Activated CD4-positive, CD25-positive, alpha-beta regulatory T cell treated with anti-CD3 and anti-CD28 coated beads, Interleukin-2, amount 50 U/mL, for 24 hours (primary cell): ENCODE measurements around the gene FAM227B.
"Not testable (repeated sequence)": the region's sequence is repeated elsewhere in the genome, so short reads cannot be mapped to it uniquely, and the experiment has no call there.

Experiments
- ATAC-seq, 2 donors: fragments of 150-1000 bp; cut with Tn5 transposase; one replicate each; pipeline ENCODE4 v1.10.0; 2021; ENCODE audit warnings: mild to moderate bottlenecking in 1 of 2, moderate library complexity in 1 of 2

The FAM227B gene

GRCh38 chr15:49610157-49610918 is 10.3 kb downstream of the FAM227B start:
- no peak for ATAC-seq

GRCh38 chr15:49606594-49606993 is 14.0 kb downstream of the FAM227B start:
- ATAC-seq, result no peak

- ATAC-seq, result no peak
Observed at GRCh38 chr15:49605588-49605987, 15.0 kb downstream of the FAM227B start.

GRCh38 chr15:49604625-49605409 is 15.8 kb downstream of the FAM227B start:
- ATAC-seq, result no peak

- not testable (repeated sequence) for ATAC-seq
Observed at GRCh38 chr15:49592829-49593316, 27.7 kb downstream of the FAM227B start.

- peak in 1 of 2 donors; percentile 38 for ATAC-seq
Observed at GRCh38 chr15:49589030-49589429, 31.6 kb downstream of the FAM227B start.

GRCh38 chr15:49573421-49573820 is 47.2 kb downstream of the FAM227B start:
- no peak for ATAC-seq

GRCh38 chr15:49570672-49571071 is 49.9 kb downstream of the FAM227B start:
- no peak for ATAC-seq

GRCh38 chr15:49570174-49570573 is 50.4 kb downstream of the FAM227B start:
- no peak for ATAC-seq

GRCh38 chr15:49560045-49560444 is 60.6 kb downstream of the FAM227B start:
- no peak for ATAC-seq

GRCh38 chr15:49558929-49559328 is 61.7 kb downstream of the FAM227B start:
- no peak for ATAC-seq

GRCh38 chr15:49556437-49556836 is 64.2 kb downstream of the FAM227B start:
- ATAC-seq, result no peak

- not testable (repeated sequence) for ATAC-seq
Observed at GRCh38 chr15:49550342-49550741, 70.3 kb downstream of the FAM227B start.

- ATAC-seq, result no peak
Observed at GRCh38 chr15:49538520-49538919, 82.1 kb downstream of the FAM227B start.

- ATAC-seq, result no peak
Observed at GRCh38 chr15:49530092-49530491, 90.5 kb downstream of the FAM227B start.

- no peak for ATAC-seq
Observed at GRCh38 chr15:49528289-49528688, 92.3 kb downstream of the FAM227B start.

- ATAC-seq, result no peak
Observed at GRCh38 chr15:49521802-49522201, 98.8 kb downstream of the FAM227B start.

- not testable (repeated sequence) for ATAC-seq
Observed at GRCh38 chr15:49512739-49513138, 107.9 kb downstream of the FAM227B start.

GRCh38 chr15:49507261-49507660 is 113.4 kb downstream of the FAM227B start:
- ATAC-seq, result no peak

GRCh38 chr15:49506341-49506740 is 114.3 kb downstream of the FAM227B start:
- ATAC-seq, result no peak

- ATAC-seq, result no peak
Observed at GRCh38 chr15:49501586-49501985, 119.0 kb downstream of the FAM227B start.

GRCh38 chr15:49495993-49496753 is 124.4 kb downstream of the FAM227B start:
- ATAC-seq, result no peak

GRCh38 chr15:49494842-49495241 is 125.8 kb downstream of the FAM227B start:
- no peak for ATAC-seq
